ENCODE measurements around the gene EZR. TPM values are rescaled to one million over a fixed set of nuclear protein-coding genes. Genes with fewer than 3 reads are reported as not detected.

The EZR gene
- total RNA-seq, 4 donors from 2014 or later, result 27.4 to 94.0 (median 59.3) TPM

DNA sequence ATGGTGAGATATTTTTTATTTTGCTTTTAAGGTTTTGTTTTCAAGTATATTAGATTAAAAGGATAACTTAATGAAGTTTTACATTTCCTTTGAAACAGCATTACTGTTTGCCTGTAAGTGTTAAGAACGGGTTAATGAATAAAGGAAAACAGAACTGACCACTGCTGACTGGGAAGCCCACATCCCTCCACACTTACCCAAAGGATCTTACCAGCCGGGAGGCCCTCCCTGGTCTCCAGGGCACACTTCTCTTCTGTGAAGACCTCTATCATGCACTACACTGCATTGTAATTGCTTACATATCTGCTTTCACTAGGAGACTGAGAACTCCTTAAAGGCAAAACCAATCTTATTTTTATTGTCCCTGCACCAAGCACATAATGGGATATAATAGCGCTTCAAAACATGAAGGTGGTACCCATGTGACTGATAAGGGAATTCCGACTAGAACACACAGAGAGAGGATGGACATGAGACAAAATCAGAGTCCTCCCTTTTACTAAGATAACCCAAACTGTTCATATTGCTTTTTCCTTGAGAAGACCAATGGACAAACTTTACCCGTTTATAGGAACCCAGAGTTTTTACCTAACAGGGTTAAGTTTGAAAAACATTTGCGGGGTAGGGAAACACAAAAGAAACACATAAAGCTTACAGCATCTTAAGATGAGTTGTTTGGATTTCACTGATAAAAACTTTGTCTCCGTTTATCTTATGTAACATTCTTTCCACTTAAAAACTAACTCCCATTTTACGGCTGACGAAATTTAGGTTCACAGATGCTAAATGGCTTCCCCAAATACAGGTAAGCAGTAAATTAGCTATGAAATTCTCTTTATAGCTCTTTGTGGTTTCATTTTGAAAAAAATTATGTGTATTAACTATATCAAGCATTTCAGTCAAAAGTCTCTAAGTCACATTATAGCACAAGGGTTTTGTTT lies 8.7 kb downstream of the EZR start:
- no peak for DNase-seq
- Histone ChIP-seq H3K27ac (no peak overlapping the region), H3K27me3 (no peaks in the 10 kb centered on the region), H3K4me3 (no peak overlapping the region), H3K36me3 (no peaks in the 10 kb centered on the region), H3K9me3 (no peaks in the 10 kb centered on the region), H3K4me1 (peaks cover 0 to 3% of the 10 kb centered on the region in 2 donors)
- intact Hi-C loops (cut with DNase I; ENCODE audit: low total_unique reads), result no loop called here
- TF ChIP-seq, protein P1, sequence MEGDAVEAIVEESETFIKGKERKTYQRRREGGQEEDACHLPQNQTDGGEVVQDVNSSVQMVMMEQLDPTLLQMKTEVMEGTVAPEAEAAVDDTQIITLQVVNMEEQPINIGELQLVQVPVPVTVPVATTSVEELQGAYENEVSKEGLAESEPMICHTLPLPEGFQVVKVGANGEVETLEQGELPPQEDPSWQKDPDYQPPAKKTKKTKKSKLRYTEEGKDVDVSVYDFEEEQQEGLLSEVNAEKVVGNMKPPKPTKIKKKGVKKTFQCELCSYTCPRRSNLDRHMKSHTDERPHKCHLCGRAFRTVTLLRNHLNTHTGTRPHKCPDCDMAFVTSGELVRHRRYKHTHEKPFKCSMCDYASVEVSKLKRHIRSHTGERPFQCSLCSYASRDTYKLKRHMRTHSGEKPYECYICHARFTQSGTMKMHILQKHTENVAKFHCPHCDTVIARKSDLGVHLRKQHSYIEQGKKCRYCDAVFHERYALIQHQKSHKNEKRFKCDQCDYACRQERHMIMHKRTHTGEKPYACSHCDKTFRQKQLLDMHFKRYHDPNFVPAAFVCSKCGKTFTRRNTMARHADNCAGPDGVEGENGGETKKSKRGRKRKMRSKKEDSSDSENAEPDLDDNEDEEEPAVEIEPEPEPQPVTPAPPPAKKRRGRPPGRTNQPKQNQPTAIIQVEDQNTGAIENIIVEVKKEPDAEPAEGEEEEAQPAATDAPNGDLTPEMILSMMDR (IDR thresholded peaks at IDR 0.05), result no peak
- no peak for TF ChIP-seq POLR2A (IDR thresholded peaks at IDR 0.05)

DNA sequence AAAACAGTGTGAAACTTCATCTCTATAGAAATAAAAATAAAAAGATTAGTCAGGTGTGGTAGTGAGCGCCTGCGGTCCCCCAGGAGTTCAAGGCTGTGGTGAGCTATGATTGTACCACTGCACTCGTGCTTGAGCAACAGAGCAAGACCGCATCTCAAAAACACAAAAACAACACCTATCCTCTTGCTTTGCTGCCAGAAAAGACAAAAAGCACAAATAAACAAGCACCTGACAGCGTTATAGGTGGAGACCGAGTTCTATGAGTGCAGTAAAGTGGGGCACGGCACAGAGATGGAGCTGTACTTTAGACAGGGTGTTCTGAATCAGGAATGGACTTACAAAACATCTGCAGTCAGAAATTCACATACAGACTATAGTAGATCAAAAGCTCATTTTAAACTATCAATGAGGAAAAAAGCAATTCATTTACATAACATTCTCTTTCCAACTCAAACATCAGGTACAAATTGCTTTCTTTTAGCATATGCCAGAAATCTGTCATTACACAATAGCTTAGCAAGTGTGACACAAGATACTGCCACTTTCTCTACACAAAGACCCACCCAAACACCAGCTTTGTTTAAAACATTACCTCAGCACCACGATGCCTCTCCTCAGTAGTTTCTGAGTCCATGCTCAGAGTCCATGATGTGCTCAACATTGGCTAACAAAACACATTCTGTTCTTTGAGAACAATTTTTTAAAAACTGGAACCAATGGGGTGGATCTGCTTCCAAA lies 10.1 kb downstream of the EZR start:
- H3K36me3 ChIP-seq, result no peaks in the 10 kb centered on the region
- H3K9me3 ChIP-seq, result no peaks in the 10 kb centered on the region
- no peaks in the 10 kb centered on the region for H3K27me3 ChIP-seq
- H3K4me3 ChIP-seq, result no peak overlapping the region
- peaks cover 0 to 3% of the 10 kb centered on the region in 2 donors for H3K4me1 ChIP-seq
- no peak for DNase-seq
- no peak overlapping the region for H3K27ac ChIP-seq
- intact Hi-C loops (cut with DNase I; ENCODE audit: low total_unique reads), result no loop called here
- no peak for TF ChIP-seq POLR2A (IDR thresholded peaks at IDR 0.05)
- TF ChIP-seq, protein P1 (IDR thresholded peaks at IDR 0.05), result no peak

DNA sequence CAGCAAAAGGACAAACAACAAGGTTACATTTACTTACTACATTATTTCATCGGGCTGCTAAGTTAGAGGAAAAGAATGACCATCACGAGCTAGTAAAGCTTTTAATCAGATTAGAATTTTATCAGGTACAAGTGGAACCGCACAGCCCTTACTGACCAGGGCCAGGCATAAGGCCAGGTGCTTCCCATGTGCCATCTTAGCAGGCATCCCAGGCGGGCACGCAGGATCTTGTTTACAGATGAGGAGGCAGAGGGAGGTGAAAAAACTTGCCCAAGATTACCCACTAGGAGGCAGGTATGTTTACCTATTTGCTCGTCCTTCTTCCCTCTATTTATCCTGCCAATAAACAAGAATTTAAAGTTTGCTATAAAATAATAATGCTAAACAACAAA lies 10.7 kb downstream of the EZR start:
- TF ChIP-seq, protein P1 (IDR thresholded peaks at IDR 0.05), result no peak
- no peak for TF ChIP-seq POLR2A (IDR thresholded peaks at IDR 0.05)
- peaks cover 0 to 3% of the 10 kb centered on the region in 2 donors for H3K4me1 ChIP-seq
- intact Hi-C loops (cut with DNase I; ENCODE audit: low total_unique reads), result no loop called here
- no peak overlapping the region for H3K27ac ChIP-seq
- H3K9me3 ChIP-seq, result no peaks in the 10 kb centered on the region
- no peaks in the 10 kb centered on the region for H3K27me3 ChIP-seq
- H3K36me3 ChIP-seq, result no peaks in the 10 kb centered on the region
- DNase-seq, result no peak
- no peak overlapping the region for H3K4me3 ChIP-seq

DNA sequence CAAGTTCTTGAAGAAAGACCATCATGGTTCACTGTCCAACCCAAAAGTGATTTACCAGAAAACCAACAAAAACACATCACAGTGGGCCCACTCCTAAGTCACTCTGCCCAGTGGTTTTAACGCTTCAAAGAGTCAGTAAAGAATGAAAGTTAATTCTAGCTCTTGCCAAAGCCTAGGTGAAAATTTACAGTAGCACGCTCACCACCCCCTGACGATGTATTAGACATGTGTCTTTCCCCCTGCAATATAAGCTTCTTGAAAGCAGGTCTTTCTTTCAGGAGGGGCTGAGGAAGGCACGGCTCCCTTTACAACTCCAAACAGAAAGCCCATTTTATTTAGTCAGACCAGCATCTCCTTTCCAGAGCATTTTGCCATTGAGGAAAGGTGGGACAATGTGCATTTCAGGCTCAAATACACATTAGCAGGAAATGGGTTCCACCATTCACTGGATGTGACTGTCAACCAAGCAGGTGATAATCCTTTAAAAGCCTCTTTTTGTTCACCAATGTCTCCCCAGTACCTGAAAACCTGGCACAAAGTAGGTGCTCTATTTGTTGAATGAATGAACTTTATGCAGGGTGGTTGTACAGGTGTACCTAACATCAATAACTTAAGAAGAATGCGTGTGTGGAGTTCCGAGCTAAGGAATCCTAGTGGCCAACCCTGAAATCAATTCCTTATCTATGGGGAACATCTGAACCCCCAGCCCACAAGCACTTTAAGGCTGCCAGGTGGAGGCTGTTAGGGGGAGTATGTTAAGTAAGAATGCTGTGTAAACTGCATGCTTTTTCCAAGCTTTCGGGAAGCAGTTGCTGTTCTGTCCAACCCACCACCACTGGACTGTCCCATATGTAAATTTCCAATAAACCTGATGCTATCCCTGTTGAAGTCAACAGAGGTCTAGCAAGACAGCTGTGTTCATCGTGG lies 11.4 kb downstream of the EZR start:
- TF ChIP-seq, protein P1 (IDR thresholded peaks at IDR 0.05), result no peak
- no peak for TF ChIP-seq POLR2A (IDR thresholded peaks at IDR 0.05)
- H3K4me3 ChIP-seq, result no peak overlapping the region
- H3K27ac ChIP-seq, result no peak overlapping the region
- no peak for DNase-seq
- intact Hi-C loops (cut with DNase I; ENCODE audit: low total_unique reads), result no loop called here
- no peaks in the 10 kb centered on the region for H3K9me3 ChIP-seq
- H3K27me3 ChIP-seq, result no peaks in the 10 kb centered on the region
- H3K36me3 ChIP-seq, result no peaks in the 10 kb centered on the region
- H3K4me1 ChIP-seq, result peaks cover 0 to 3% of the 10 kb centered on the region in 2 donors
